Common myeloid progenitor, CD34-positive (primary cell): Measurements from ENCODE around the gene PCOLCE2.

ENCODE experiments used
- CTCF ChIA-PET: fragments of 350-600 bp; sonication (Branson Sonifier 250); formaldehyde crosslinking; loops from one replicate; lab custom pipeline; 2021; ENCODE audit warnings: antibody characterized with exemption; lab: Charles Lee
- POLR2A ChIA-PET: fragments of 350-600 bp; sonication (Branson Sonifier 250); formaldehyde crosslinking; loops from one replicate; lab custom pipeline; 2021; ENCODE audit warnings: antibody characterized with exemption; lab: Charles Lee
- DNase-seq, 3 donors: peaks; one replicate each; pipeline versions ENCODE4 v3.0.0 to v3.0.0-alpha.2; 2013
- H3K27ac ChIP-seq, 2 experiments: 1 replicate in 1 of 2; 2 replicates in 1 of 2; pipeline ENCODE4 v1.7.0; 2013; ENCODE audit warnings: inconsistent platforms in 2 of 2, low read length in 2 of 2, mild to moderate bottlenecking in 2 of 2, low read depth in 1 of 2, moderate library complexity in 1 of 2; ENCODE audit not compliant: severe bottlenecking in 2 of 2, insufficient read depth in 1 of 2, poor library complexity in 1 of 2
- H3K27me3 ChIP-seq, 5 experiments: replicated peaks in 2 of 5; 1 replicate in 3 of 5; 2 replicates in 2 of 5; pipeline versions ENCODE4 v1.6.1 to v1.7.0; 2013; ENCODE audit warnings: low read length in 4 of 5, mild to moderate bottlenecking in 2 of 5, moderate library complexity in 2 of 5, inconsistent platforms in 1 of 5; ENCODE audit not compliant: insufficient read depth in 5 of 5, control insufficient read depth in 4 of 5
- H3K36me3 ChIP-seq, 4 experiments: 1 replicate in 2 of 4; 2 replicates in 2 of 4; pipeline versions ENCODE4 v1.6.1 to v1.7.0; 2013; ENCODE audit warnings: low read length in 3 of 4, control low read depth in 1 of 4, mild to moderate bottlenecking in 1 of 4; ENCODE audit not compliant: control insufficient read depth in 4 of 4, insufficient read depth in 4 of 4
- H3K4me1 ChIP-seq, 4 experiments: 1 replicate in 3 of 4; 2 replicates in 1 of 4; pipeline versions ENCODE4 v1.6.1 to v1.7.1; 2013; ENCODE audit warnings: low read length in 3 of 4, mild to moderate bottlenecking in 3 of 4, control low read depth in 1 of 4, inconsistent platforms in 1 of 4, moderate library complexity in 1 of 4; ENCODE audit not compliant: control insufficient read depth in 4 of 4, insufficient read depth in 4 of 4; ENCODE audit errors: control extremely low read depth in 1 of 4
- H3K4me3 ChIP-seq, 7 experiments: 1 replicate in 4 of 7; 2 replicates in 3 of 7; pipeline versions ENCODE4 v1.5.1 to v1.7.0; 2013; ENCODE audit warnings: mild to moderate bottlenecking in 7 of 7, low read length in 6 of 7, moderate library complexity in 6 of 7, inconsistent platforms in 2 of 7, low read depth in 2 of 7, control low read depth in 1 of 7; ENCODE audit not compliant: insufficient read depth in 4 of 7, control insufficient read depth in 1 of 7; ENCODE audit errors: extremely low read depth in 1 of 7
- H3K9me3 ChIP-seq, 5 experiments: 1 replicate in 4 of 5; 2 replicates in 1 of 5; pipeline versions ENCODE4 v1.6.1 to v1.7.1; 2013; ENCODE audit warnings: low read length in 4 of 5, mild to moderate bottlenecking in 2 of 5, inconsistent platforms in 1 of 5, low read depth in 1 of 5, moderate library complexity in 1 of 5; ENCODE audit not compliant: control insufficient read depth in 4 of 5, insufficient read depth in 2 of 5; ENCODE audit errors: control extremely low read depth in 1 of 5
- WGBS: methylation state at CpG from one replicate; pipeline ENCODE4 v1.1.5; 2013; ENCODE audit not compliant: insufficient coverage; 5-methylcytosine and 5-hydroxymethylcytosine counted together

Gene PCOLCE2

GRCh38 chr3:142904639-142905436, 16.0 kb upstream of the PCOLCE2 start:
- POLR2A ChIA-PET, result no interaction called here
- Histone ChIP-seq H3K27me3 (no peaks in the 10 kb centered on the region), H3K4me1 (peaks cover 0 to 7% (median 0%) of the 10 kb centered on the region in 4 experiments), H3K9me3 (no peaks in the 10 kb centered on the region), H3K36me3 (no peaks in the 10 kb centered on the region), H3K4me3 (no peak overlapping the region), H3K27ac (no peak overlapping the region)
- CTCF ChIA-PET, result interaction anchor here (1.1 to 7.1 kb wide), 3 partner anchors 17 to 316 kb away, joined by 3 to 46 read pairs (median 3); no protein-coding TSS in a partner anchor
- peak; percentile 75 to 91 (median 89) for DNase-seq
- WGBS, result 68% methylated on average over 10 of the region's 11 CpGs

DNA sequence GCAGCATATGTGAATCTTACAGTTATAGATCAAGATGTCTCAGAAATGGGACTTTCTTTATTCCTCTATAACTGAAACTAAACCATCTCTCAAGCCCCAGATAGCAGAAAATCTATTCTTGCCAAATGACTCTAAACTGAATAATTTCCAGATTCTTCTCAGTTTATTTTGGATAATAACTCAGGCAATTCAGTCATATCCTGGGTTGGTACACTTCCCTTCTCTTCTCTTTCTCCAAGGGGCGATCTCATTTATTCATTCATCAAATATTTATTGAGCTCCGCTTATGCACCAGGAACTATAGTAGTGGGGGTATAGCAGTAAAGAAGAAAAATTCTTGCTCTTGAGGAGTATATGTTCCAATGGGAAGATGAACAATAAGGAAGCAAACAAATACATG, 13.5 kb upstream of the PCOLCE2 start:
- H3K27ac ChIP-seq, result no peak overlapping the region

DNA sequence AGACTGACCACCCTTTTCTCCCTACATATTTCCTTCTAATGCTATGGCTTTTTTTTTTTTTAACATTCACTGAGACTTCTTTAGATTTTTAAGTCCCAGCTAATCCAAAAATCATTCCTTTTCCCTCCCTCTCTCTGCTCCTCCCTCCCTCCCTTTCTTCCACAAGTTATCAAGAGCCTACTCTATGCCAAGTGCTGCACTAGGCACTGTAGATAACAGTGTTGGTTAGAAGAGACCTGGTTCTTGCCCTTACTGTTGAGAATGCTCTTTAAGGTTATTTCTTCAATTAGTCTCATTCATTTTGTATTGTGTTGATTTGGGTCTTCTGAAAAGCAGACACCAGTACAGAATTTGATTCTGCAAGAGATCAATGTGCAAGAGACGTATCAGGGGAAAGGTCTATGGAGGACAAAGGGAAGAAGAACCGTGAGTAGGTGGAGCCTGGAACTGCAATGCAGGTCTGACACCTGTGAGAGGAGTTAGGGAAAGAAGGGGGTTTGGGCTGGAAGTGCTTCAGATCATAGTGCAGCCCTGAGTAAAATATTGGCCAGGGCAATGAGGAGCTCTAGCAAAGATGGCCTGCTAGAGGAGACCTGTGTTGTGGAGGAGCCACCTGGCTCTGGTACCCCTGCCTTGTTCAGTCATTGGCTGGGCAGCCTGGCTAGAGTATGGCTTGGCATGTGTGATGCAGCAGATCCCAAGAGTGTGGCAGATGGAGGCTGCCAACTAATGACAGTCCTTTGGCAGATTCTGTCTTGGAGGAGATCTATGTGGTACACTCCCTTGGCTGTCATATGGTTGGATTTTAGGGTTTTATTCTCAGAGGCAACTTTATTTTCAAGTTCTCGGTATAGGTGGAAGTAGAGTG, 9.7 kb upstream of the PCOLCE2 start:
- WGBS, result 100% methylated on average over 3 of the region's 3 CpGs
- Histone ChIP-seq H3K4me1 (no peaks in the 10 kb centered on the region), H3K9me3 (peaks cover 0 to 4% (median 0%) of the 10 kb centered on the region in 5 experiments), H3K27me3 (no peaks in the 10 kb centered on the region), H3K27ac (no peak overlapping the region), H3K4me3 (no peak overlapping the region), H3K36me3 (no peaks in the 10 kb centered on the region)
- ChIA-PET CTCF (interaction anchor here (1.6 to 1.8 kb wide), 2 partner anchors 10 to 70 kb away, joined by 6 to 7 read pairs; partner anchors contain the start of gene PCOLCE2), POLR2A (no interaction called here)
- DNase-seq, result no peak

More for the DNA sequence above, 13.5 kb upstream of the PCOLCE2 start:
- Histone ChIP-seq H3K36me3 (no peaks in the 10 kb centered on the region), H3K27me3 (no peaks in the 10 kb centered on the region), H3K4me1 (peaks cover 0 to 7% (median 0%) of the 10 kb centered on the region in 4 experiments), H3K4me3 (no peak overlapping the region), H3K9me3 (peaks cover 0 to 4% (median 0%) of the 10 kb centered on the region in 5 experiments)
- DNase-seq, result no peak
- POLR2A ChIA-PET, result no interaction called here
- CTCF ChIA-PET, result interaction anchor here (0.6 to 7.1 kb wide), 3 partner anchors 15 to 74 kb away, joined by 3 to 46 read pairs (median 3); no protein-coding TSS in a partner anchor
- no CpG with 5 or more reads among the region's 2 CpGs for WGBS

GRCh38 chr3:142897807-142898206, 8.9 kb upstream of the PCOLCE2 start:
- 94% methylated on average over 2 of the region's 2 CpGs for WGBS

GRCh38 chr3:142896996-142897395, 8.1 kb upstream of the PCOLCE2 start:
- H3K9me3 ChIP-seq, result peaks cover 0 to 4% (median 0%) of the 10 kb centered on the region in 5 experiments
- H3K27me3 ChIP-seq, result peaks cover 0 to 3% (median 0%) of the 10 kb centered on the region in 5 experiments
- CTCF ChIA-PET, result interaction anchor here (1.6 to 1.8 kb wide), 2 partner anchors 9 to 69 kb away, joined by 6 to 7 read pairs; partner anchors contain the start of gene PCOLCE2
- no peak overlapping the region for H3K27ac ChIP-seq
- POLR2A ChIA-PET, result no interaction called here
- DNase-seq, result no peak
- H3K36me3 ChIP-seq, result no peaks in the 10 kb centered on the region
- H3K4me1 ChIP-seq, result no peaks in the 10 kb centered on the region
- H3K4me3 ChIP-seq, result no peak overlapping the region
- no CpG with 5 or more reads among the region's 1 CpG for WGBS

More at GRCh38 chr3:142897807-142898206, 8.9 kb upstream of the PCOLCE2 start:
- Histone ChIP-seq H3K27me3 (peaks cover 0 to 3% (median 0%) of the 10 kb centered on the region in 5 experiments), H3K27ac (no peak overlapping the region), H3K4me1 (no peaks in the 10 kb centered on the region), H3K9me3 (peaks cover 0 to 4% (median 0%) of the 10 kb centered on the region in 5 experiments), H3K4me3 (no peak overlapping the region), H3K36me3 (no peaks in the 10 kb centered on the region)
- ChIA-PET CTCF (interaction anchor here (1.6 to 1.8 kb wide), 2 partner anchors 10 to 69 kb away, joined by 6 to 7 read pairs; partner anchors contain the start of gene PCOLCE2), POLR2A (no interaction called here)
- no peak for DNase-seq

DNA sequence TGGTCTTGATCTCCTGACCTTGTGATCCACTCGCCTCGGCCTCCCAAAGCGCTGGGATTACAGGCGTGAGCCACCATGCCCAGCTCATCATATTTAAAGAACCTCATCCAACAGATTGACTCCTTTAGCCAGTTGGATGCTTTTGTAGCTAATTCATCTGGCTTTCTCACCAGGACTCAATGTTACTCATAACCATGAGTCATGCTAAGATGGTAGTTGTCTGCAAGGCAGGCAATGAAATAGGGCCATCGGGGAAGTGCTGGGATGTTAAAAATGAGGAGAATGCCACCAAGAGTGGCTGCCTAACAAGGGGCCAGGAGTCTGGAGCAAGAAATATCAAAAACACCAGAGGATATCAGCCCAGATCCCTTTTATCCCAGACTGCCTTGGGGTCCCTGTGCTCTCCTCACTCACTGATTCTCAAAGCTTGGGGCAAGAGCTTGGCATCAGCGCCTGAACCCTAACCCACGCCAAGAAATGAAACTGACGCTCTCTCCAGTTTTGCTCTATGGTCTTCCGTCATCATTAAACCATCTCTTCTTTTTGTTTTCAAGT, 7.4 kb upstream of the PCOLCE2 start:
- WGBS, result 98% methylated on average over 6 of the region's 9 CpGs

More for the DNA sequence above, 7.4 kb upstream of the PCOLCE2 start:
- DNase-seq, result no peak
- H3K9me3 ChIP-seq, result peaks cover 0 to 4% (median 0%) of the 10 kb centered on the region in 5 experiments
- no peaks in the 10 kb centered on the region for H3K36me3 ChIP-seq
- ChIA-PET POLR2A (no interaction called here), CTCF (no interaction called here)
- H3K27ac ChIP-seq, result no peak overlapping the region
- H3K27me3 ChIP-seq, result peaks cover 0 to 5% (median 3%) of the 10 kb centered on the region in 5 experiments
- no peak overlapping the region for H3K4me3 ChIP-seq
- no peaks in the 10 kb centered on the region for H3K4me1 ChIP-seq
